ENCODE measurements around the gene FLNB.

GRCh38 chr3:58010562-58010961 lies 2.3 kb downstream of the FLNB start:
- TF ChIP-seq CTCF (conservative IDR thresholded peaks at IDR 0.05 in 1 of 2, IDR thresholded peaks at IDR 0.05 in 1 of 2; ENCODE audit: extremely low read depth in 1 of 2, insufficient read depth in 1 of 2, low read depth in 1 of 2, low read length in 2 of 2) = no peak
- no peak for TF ChIP-seq EZH2 (IDR thresholded peaks at IDR 0.05; ENCODE audit: borderline replicate concordance, low read length)

Measured in mammary epithelial cell (primary cell).